CD4-positive, CD25-positive, alpha-beta regulatory T cell (primary cell): Measurements from ENCODE around the gene PDE4D. TPM values are rescaled to one million over a fixed set of nuclear protein-coding genes. Genes with fewer than 3 reads are reported as not detected.

Experiments used
- ATAC-seq, 2 donors: fragments of 150-1000 bp; cut with Tn5 transposase; one replicate each; pipeline ENCODE4 v1.10.0; 2021; ENCODE audit warnings: low read depth in 2 of 2, moderate number of reproducible peaks in 2 of 2, moderate library complexity in 1 of 2
- DNase-seq, 3 donors: peaks; one replicate each; pipeline versions ENCODE4 v3.0.0 to v3.0.0-alpha.2; 2012 to 2022; ENCODE audit warnings: mixed read lengths in 1 of 3
- H3K27ac ChIP-seq: one replicate; pipeline ENCODE4 v1.7.0; 2013; ENCODE audit warnings: mild to moderate bottlenecking, low read length; ENCODE audit not compliant: insufficient read depth, poor library complexity, severe bottlenecking
- H3K27me3 ChIP-seq: one replicate; pipeline ENCODE4 v1.7.0; 2013; ENCODE audit warnings: low read length; ENCODE audit not compliant: control insufficient read depth, insufficient read depth
- H3K36me3 ChIP-seq: one replicate; pipeline ENCODE4 v1.7.0; 2013; ENCODE audit warnings: mild to moderate bottlenecking, low read length, moderate library complexity; ENCODE audit not compliant: control insufficient read depth, insufficient read depth
- H3K4me1 ChIP-seq: 2 replicates; pipeline ENCODE4 v1.7.0; 2013; ENCODE audit warnings: mild to moderate bottlenecking, low read length; ENCODE audit not compliant: insufficient read depth, control insufficient read depth, poor library complexity, severe bottlenecking
- H3K4me3 ChIP-seq: one replicate; pipeline ENCODE4 v1.7.0; 2013; ENCODE audit warnings: low read depth, mild to moderate bottlenecking, low read length, moderate library complexity
- H3K9me3 ChIP-seq, 2 experiments: 1 replicate in 1 of 2; 2 replicates in 1 of 2; pipeline ENCODE4 v1.7.0; 2013; ENCODE audit warnings: low read length in 2 of 2, mild to moderate bottlenecking in 1 of 2, moderate library complexity in 1 of 2; ENCODE audit not compliant: control insufficient read depth in 2 of 2
- H3K27ac Mint-ChIP-seq, 3 donors: one replicate each; pipeline ENCODE4 v1.8.0; 2020 to 2022; ENCODE audit warnings: mild to moderate bottlenecking in 3 of 3, mixed read lengths in 3 of 3, moderate library complexity in 2 of 3
- H3K27me3 Mint-ChIP-seq: one replicate; pipeline ENCODE4 v1.8.0; 2022; ENCODE audit warnings: mild to moderate bottlenecking, mixed read lengths
- H3K36me3 Mint-ChIP-seq: one replicate; pipeline ENCODE4 v1.8.0; 2020; ENCODE audit warnings: mixed read lengths
- H3K4me1 Mint-ChIP-seq, 4 donors: one replicate each; pipeline ENCODE4 v1.8.0; 2020 to 2022; ENCODE audit warnings: mixed read lengths in 4 of 4, mild to moderate bottlenecking in 1 of 4
- H3K4me3 Mint-ChIP-seq, 4 donors: one replicate each; pipeline ENCODE4 v1.8.0; 2020 to 2022; ENCODE audit warnings: mild to moderate bottlenecking in 4 of 4, mixed read lengths in 4 of 4, moderate library complexity in 3 of 4
- H3K9me3 Mint-ChIP-seq, 7 donors: one replicate each; pipeline ENCODE4 v1.8.0; 2020 to 2022; ENCODE audit warnings: mixed read lengths in 7 of 7, mild to moderate bottlenecking in 3 of 7, moderate library complexity in 2 of 7
- polyA plus RNA-seq, 4 donors: library from polyadenylated mRNA; unstranded; fragments of 300-500 nt; fragmentation: Illumina TruSeq; gene quantifications; one replicate each; pipeline ENCODE4 v1.2.3, GENCODE V29; 2021
- total RNA-seq: library from RNA; stranded (reverse); gene quantifications from one replicate; pipeline ENCODE4 v1.2.3, GENCODE V29; 2022

The PDE4D gene
- total and polyA plus RNA-seq, 5 donors from 2014 or later: 2.1 to 39.9 (median 4.8) TPM

GRCh38 chr5:59238126-59238902, 655.2 kb downstream of the PDE4D start:
- peak overlapping the region in 1 of 3 donors; percentile 5 for H3K27ac Mint-ChIP-seq
- H3K9me3 ChIP-seq: no peaks in the 10 kb centered on the region
- no peaks in the 10 kb centered on the region for H3K9me3 Mint-ChIP-seq
- H3K4me3 ChIP-seq: no peak overlapping the region
- H3K4me3 Mint-ChIP-seq: no peak overlapping the region
- H3K27me3 Mint-ChIP-seq: no peaks in the 10 kb centered on the region
- DNase-seq (peak in 2 of 3 donors; percentile 4 to 59), ATAC-seq (peak; percentile 70 to 78)
- no peaks in the 10 kb centered on the region for H3K27me3 ChIP-seq
- no peak overlapping the region for H3K27ac ChIP-seq
- H3K4me1 Mint-ChIP-seq: peaks cover 6 to 15% (median 12%) of the 10 kb centered on the region in 4 donors
- H3K36me3 Mint-ChIP-seq: no peaks in the 10 kb centered on the region
- no peaks in the 10 kb centered on the region for H3K4me1 ChIP-seq
- no peaks in the 10 kb centered on the region for H3K36me3 ChIP-seq

GRCh38 chr5:59236986-59237385, 656.5 kb downstream of the PDE4D start:
- DNase-seq (no peak), ATAC-seq (no peak)
- Histone ChIP-seq H3K36me3 (no peaks in the 10 kb centered on the region), H3K27ac (no peak overlapping the region), H3K9me3 (no peaks in the 10 kb centered on the region), H3K4me1 (no peaks in the 10 kb centered on the region), H3K4me3 (no peak overlapping the region), H3K27me3 (no peaks in the 10 kb centered on the region)
- no peaks in the 10 kb centered on the region for H3K36me3 Mint-ChIP-seq
- H3K27me3 Mint-ChIP-seq: peaks cover 5% of the 10 kb centered on the region
- no peak overlapping the region for H3K27ac Mint-ChIP-seq
- H3K4me3 Mint-ChIP-seq: no peak overlapping the region
- peaks cover 6 to 15% (median 12%) of the 10 kb centered on the region in 4 donors for H3K4me1 Mint-ChIP-seq
- H3K9me3 Mint-ChIP-seq: peaks cover 0 to 3% (median 0%) of the 10 kb centered on the region in 7 donors

GRCh38 chr5:59236448-59236847, 657.1 kb downstream of the PDE4D start:
- no peaks in the 10 kb centered on the region for H3K27me3 ChIP-seq
- peaks cover 5% of the 10 kb centered on the region for H3K27me3 Mint-ChIP-seq
- no peaks in the 10 kb centered on the region for H3K4me1 ChIP-seq
- H3K36me3 Mint-ChIP-seq: no peaks in the 10 kb centered on the region
- ATAC-seq (no peak), DNase-seq (no peak)
- H3K27ac Mint-ChIP-seq: no peak overlapping the region
- no peak overlapping the region for H3K4me3 Mint-ChIP-seq
- H3K27ac ChIP-seq: no peak overlapping the region
- H3K4me3 ChIP-seq: no peak overlapping the region
- no peaks in the 10 kb centered on the region for H3K36me3 ChIP-seq
- H3K9me3 ChIP-seq: no peaks in the 10 kb centered on the region
- peaks cover 0 to 3% (median 0%) of the 10 kb centered on the region in 7 donors for H3K9me3 Mint-ChIP-seq
- H3K4me1 Mint-ChIP-seq: peaks cover 6 to 15% (median 12%) of the 10 kb centered on the region in 4 donors

- Mint-ChIP-seq H3K27me3 (peaks cover 5% of the 10 kb centered on the region), H3K4me1 (peaks cover 6 to 15% (median 10%) of the 10 kb centered on the region in 4 donors), H3K27ac (no peak overlapping the region), H3K36me3 (no peaks in the 10 kb centered on the region), H3K9me3 (peaks cover 0 to 3% (median 0%) of the 10 kb centered on the region in 7 donors), H3K4me3 (no peak overlapping the region)
- H3K36me3 ChIP-seq: no peaks in the 10 kb centered on the region
- no peak overlapping the region for H3K27ac ChIP-seq
- peaks cover 4% of the 10 kb centered on the region for H3K27me3 ChIP-seq
- H3K4me3 ChIP-seq: no peak overlapping the region
- no peaks in the 10 kb centered on the region for H3K9me3 ChIP-seq
- ATAC-seq (no peak), DNase-seq (no peak)
- no peaks in the 10 kb centered on the region for H3K4me1 ChIP-seq
Measured at GRCh38 chr5:59234236-59234635, 659.3 kb downstream of the PDE4D start.

- DNase-seq (no peak), ATAC-seq (no peak)
- no peak overlapping the region for H3K27ac ChIP-seq
- H3K27ac Mint-ChIP-seq: no peak overlapping the region
- H3K9me3 Mint-ChIP-seq: peaks cover 0 to 3% (median 0%) of the 10 kb centered on the region in 7 donors
- H3K36me3 Mint-ChIP-seq: no peaks in the 10 kb centered on the region
- no peak overlapping the region for H3K4me3 ChIP-seq
- H3K27me3 Mint-ChIP-seq: peaks cover 5% of the 10 kb centered on the region
- no peak overlapping the region for H3K4me3 Mint-ChIP-seq
- H3K36me3 ChIP-seq: no peaks in the 10 kb centered on the region
- H3K9me3 ChIP-seq: no peaks in the 10 kb centered on the region
- H3K4me1 Mint-ChIP-seq: no peaks in the 10 kb centered on the region
- H3K27me3 ChIP-seq: peaks cover 4% of the 10 kb centered on the region
- no peaks in the 10 kb centered on the region for H3K4me1 ChIP-seq
Measured at GRCh38 chr5:59231221-59231931, 662.1 kb downstream of the PDE4D start.

- no peaks in the 10 kb centered on the region for H3K4me1 Mint-ChIP-seq
- Histone ChIP-seq H3K9me3 (no peaks in the 10 kb centered on the region), H3K4me1 (no peaks in the 10 kb centered on the region), H3K36me3 (no peaks in the 10 kb centered on the region), H3K27ac (no peak overlapping the region), H3K27me3 (no peaks in the 10 kb centered on the region), H3K4me3 (no peak overlapping the region)
- DNase-seq (no peak), ATAC-seq (no peak)
- peaks cover 0 to 5% (median 0%) of the 10 kb centered on the region in 7 donors for H3K9me3 Mint-ChIP-seq
- H3K36me3 Mint-ChIP-seq: no peaks in the 10 kb centered on the region
- H3K27me3 Mint-ChIP-seq: peaks cover 4% of the 10 kb centered on the region
- H3K27ac Mint-ChIP-seq: no peak overlapping the region
- H3K4me3 Mint-ChIP-seq: no peak overlapping the region
Measured at GRCh38 chr5:59222687-59223511, 670.6 kb downstream of the PDE4D start.

GRCh38 chr5:59221769-59222168, 671.8 kb downstream of the PDE4D start:
- DNase-seq (no peak), ATAC-seq (no peak)
- Mint-ChIP-seq H3K9me3 (peaks cover 0 to 5% (median 0%) of the 10 kb centered on the region in 7 donors), H3K4me1 (no peaks in the 10 kb centered on the region), H3K27ac (no peak overlapping the region), H3K36me3 (no peaks in the 10 kb centered on the region), H3K4me3 (no peak overlapping the region), H3K27me3 (peaks cover 4% of the 10 kb centered on the region)
- no peaks in the 10 kb centered on the region for H3K9me3 ChIP-seq
- no peaks in the 10 kb centered on the region for H3K36me3 ChIP-seq
- no peaks in the 10 kb centered on the region for H3K27me3 ChIP-seq
- H3K4me1 ChIP-seq: no peaks in the 10 kb centered on the region
- no peak overlapping the region for H3K27ac ChIP-seq
- H3K4me3 ChIP-seq: no peak overlapping the region
